Activated CD8-positive, alpha-beta memory T cell treated with anti-CD3 and anti-CD28 coated beads, Interleukin-2, amount 10 ng/mL, durations not matched to agents 7 days and 5 days (primary cell): ENCODE measurements around the gene IFNG-AS1. TPM values are rescaled to one million over a fixed set of nuclear protein-coding genes. Genes with fewer than 3 reads are reported as not detected.

Source experiments
- ATAC-seq: fragments of 150-1000 bp; cut with Tn5 transposase; one replicate; pipeline ENCODE4 v1.10.0; 2021; ENCODE audit warnings: moderate library complexity
- CTCF ChIA-PET: fragments of 350-600 bp; sonication (Branson Sonifier 250); formaldehyde crosslinking; loops from one replicate; lab custom pipeline; 2021; ENCODE audit warnings: antibody characterized with exemption; lab: Charles Lee
- DNase-seq: peaks from one replicate; pipeline ENCODE4 v3.0.0-alpha.2; 2020
- H3K27ac Mint-ChIP-seq: one replicate; pipeline ENCODE4 v1.8.0; 2021; ENCODE audit warnings: mild to moderate bottlenecking, mixed read lengths
- H3K27me3 Mint-ChIP-seq: one replicate; pipeline ENCODE4 v1.8.0; 2021; ENCODE audit warnings: mixed read lengths
- H3K36me3 Mint-ChIP-seq: one replicate; pipeline ENCODE4 v1.8.0; 2021; ENCODE audit warnings: mild to moderate bottlenecking, mixed read lengths
- H3K4me1 Mint-ChIP-seq: one replicate; pipeline ENCODE4 v1.8.0; 2021; ENCODE audit warnings: mixed read lengths
- H3K4me3 Mint-ChIP-seq: one replicate; pipeline ENCODE4 v1.8.0; 2021; ENCODE audit warnings: mild to moderate bottlenecking, moderate library complexity, mixed read lengths
- H3K9me3 Mint-ChIP-seq: one replicate; pipeline ENCODE4 v1.8.0; 2022; ENCODE audit warnings: low read depth, mixed read lengths
- total RNA-seq, 2 experiments: library from RNA; stranded (reverse); gene quantifications; one replicate each; pipeline ENCODE4 v1.2.3, GENCODE V29; 2021

Gene IFNG-AS1
- under 1 TPM in 1 of 2 experiments, not detected in 1; 0.38 TPM for total RNA-seq

- Mint-ChIP-seq H3K27ac (no peak within 1 kb of the TSS), H3K9me3 (no peaks in the 10 kb centered on the region), H3K4me3 (peak within 1 kb of the TSS; percentile 0), H3K4me1 (peaks cover 28% of the 10 kb centered on the region), H3K36me3 (peaks cover 4% of the 10 kb centered on the region), H3K27me3 (no peaks in the 10 kb centered on the region)
- ATAC-seq (no peak), DNase-seq (no peak)
- CTCF ChIA-PET, result interaction anchor here (0.8 to 1.8 kb wide), 4 partner anchors 12 to 51 kb away, joined by 3 to 4 read pairs (median 3); no protein-coding TSS in a partner anchor
These were observed at the start of gene IFNG-AS1 for GRCh38 chr12:67989184-67989920. IFNG-AS1 (plus strand) TSS chr12:67989447.

DNA sequence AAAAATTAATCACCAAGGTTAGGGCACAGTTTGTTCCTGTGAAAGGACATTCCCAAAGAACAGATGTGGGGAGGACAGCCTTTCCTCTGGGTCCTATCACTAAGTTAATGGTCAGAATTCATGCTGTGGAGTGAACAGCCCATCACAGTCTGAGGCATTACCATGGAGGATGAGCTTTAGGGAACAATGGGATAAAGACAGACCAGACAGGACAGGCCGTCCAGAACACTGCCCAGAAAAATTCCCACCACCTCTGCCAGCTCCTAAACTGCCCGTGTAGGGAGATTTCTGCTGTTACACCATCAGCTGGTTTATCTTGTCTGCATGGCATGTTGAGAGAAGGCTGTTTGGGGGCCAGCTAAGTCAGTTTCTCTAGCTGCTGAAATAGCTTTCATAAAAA, 49.6 kb upstream of the IFNG-AS1 start:
- H3K9me3 Mint-ChIP-seq, result no peaks in the 10 kb centered on the region
- ATAC-seq (no peak), DNase-seq (no peak)
- no peaks in the 10 kb centered on the region for H3K4me1 Mint-ChIP-seq
- peaks cover 10% of the 10 kb centered on the region for H3K27me3 Mint-ChIP-seq
- CTCF ChIA-PET, result interaction anchor here (2.1 kb wide), 1 partner anchor 584 kb away, joined by 7 read pairs; no protein-coding TSS in a partner anchor
- no peak overlapping the region for H3K4me3 Mint-ChIP-seq
- no peak overlapping the region for H3K27ac Mint-ChIP-seq
- H3K36me3 Mint-ChIP-seq, result no peaks in the 10 kb centered on the region

GRCh38 chr12:67940780-67941243, 48.4 kb upstream of the IFNG-AS1 start:
- H3K4me1 Mint-ChIP-seq, result no peaks in the 10 kb centered on the region
- DNase-seq, result no peak
- CTCF ChIA-PET, result interaction anchor here (1.0 to 2.9 kb wide), 4 partner anchors 291 to 780 kb away, joined by 3 to 17 read pairs (median 10); partner anchors contain the start of gene DYRK2

DNA sequence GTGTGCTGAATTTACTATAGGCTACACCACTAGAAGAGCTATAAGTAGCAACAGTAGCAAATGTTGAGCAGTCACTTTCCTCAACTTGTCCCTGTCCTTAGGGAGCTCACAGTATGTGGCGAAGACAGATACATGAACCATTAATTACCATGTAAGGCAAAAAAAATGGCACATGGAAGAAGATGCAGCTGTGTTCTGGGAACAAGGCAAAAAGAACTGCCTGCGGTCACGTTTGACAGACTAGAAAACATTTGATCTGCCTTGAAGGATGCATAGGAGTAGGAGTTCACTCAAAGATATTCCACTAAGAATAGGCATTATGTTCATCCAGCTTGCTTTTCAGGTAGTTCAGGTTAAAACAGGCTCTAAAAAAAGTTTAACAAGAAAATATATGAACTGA, 46.5 kb upstream of the IFNG-AS1 start:
- H3K4me3 Mint-ChIP-seq, result no peak overlapping the region
- no peaks in the 10 kb centered on the region for H3K4me1 Mint-ChIP-seq
- no peaks in the 10 kb centered on the region for H3K9me3 Mint-ChIP-seq
- CTCF ChIA-PET, result interaction anchor here (0.6 to 2.9 kb wide), 20 partner anchors 17 to 782 kb away, joined by 3 to 27 read pairs (median 4); partner anchors contain the start of genes CAND1 and DYRK2
- no peaks in the 10 kb centered on the region for H3K36me3 Mint-ChIP-seq
- H3K27me3 Mint-ChIP-seq, result peaks cover 14% of the 10 kb centered on the region
- ATAC-seq (no peak), DNase-seq (no peak)
- no peak overlapping the region for H3K27ac Mint-ChIP-seq

More at GRCh38 chr12:67940780-67941243, 48.4 kb upstream of the IFNG-AS1 start:
- Mint-ChIP-seq H3K27ac (no peak overlapping the region), H3K27me3 (peaks cover 10% of the 10 kb centered on the region), H3K36me3 (no peaks in the 10 kb centered on the region), H3K9me3 (no peaks in the 10 kb centered on the region), H3K4me3 (no peak overlapping the region)
- ATAC-seq, result no peak

- ATAC-seq (peak; percentile 79), DNase-seq (peak; percentile 68)
- Mint-ChIP-seq H3K27ac (no peak overlapping the region), H3K27me3 (peaks cover 14% of the 10 kb centered on the region), H3K9me3 (no peaks in the 10 kb centered on the region), H3K36me3 (no peaks in the 10 kb centered on the region), H3K4me1 (no peaks in the 10 kb centered on the region), H3K4me3 (no peak overlapping the region)
- CTCF ChIA-PET, result interaction anchor here (0.6 to 2.9 kb wide), 20 partner anchors 16 to 782 kb away, joined by 3 to 27 read pairs (median 4); partner anchors contain the start of genes CAND1 and DYRK2
These were observed 45.9 kb upstream of the IFNG-AS1 start for GRCh38 chr12:67943141-67943892.

- Mint-ChIP-seq H3K4me3 (no peak overlapping the region), H3K9me3 (no peaks in the 10 kb centered on the region), H3K4me1 (no peaks in the 10 kb centered on the region), H3K27ac (no peak overlapping the region), H3K36me3 (no peaks in the 10 kb centered on the region), H3K27me3 (peaks cover 14% of the 10 kb centered on the region)
- CTCF ChIA-PET, result interaction anchor here (1.3 to 2.1 kb wide), 2 partner anchors 19 to 590 kb away, joined by 3 to 17 read pairs; no protein-coding TSS in a partner anchor
- DNase-seq (no peak), ATAC-seq (no peak)
These were observed 45.2 kb upstream of the IFNG-AS1 start for GRCh38 chr12:67944093-67944492.

DNA sequence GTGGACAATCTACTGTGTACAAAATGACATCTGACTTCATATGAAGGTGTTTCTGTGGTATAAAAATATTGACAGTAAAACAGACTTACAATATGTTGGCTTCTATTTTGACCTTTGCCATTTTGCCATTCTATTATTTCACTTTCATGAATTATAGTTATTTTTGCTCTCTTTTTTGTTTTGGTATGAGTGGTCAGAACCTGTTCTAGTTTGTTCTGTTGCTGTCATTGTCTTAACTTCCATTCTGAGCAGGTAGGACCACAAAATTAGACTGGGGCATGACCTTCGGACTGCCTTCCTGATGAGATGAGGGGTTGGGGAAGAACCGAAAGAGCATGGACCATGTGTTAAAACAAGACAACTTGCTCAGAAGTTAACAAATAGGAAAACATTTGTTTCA, 36.5 kb upstream of the IFNG-AS1 start:
- Mint-ChIP-seq H3K4me1 (no peaks in the 10 kb centered on the region), H3K27ac (no peak overlapping the region), H3K4me3 (no peak overlapping the region), H3K9me3 (no peaks in the 10 kb centered on the region), H3K27me3 (no peaks in the 10 kb centered on the region), H3K36me3 (no peaks in the 10 kb centered on the region)
- DNase-seq, result no peak
- ATAC-seq, result no peak
- CTCF ChIA-PET, result no interaction called here

DNA sequence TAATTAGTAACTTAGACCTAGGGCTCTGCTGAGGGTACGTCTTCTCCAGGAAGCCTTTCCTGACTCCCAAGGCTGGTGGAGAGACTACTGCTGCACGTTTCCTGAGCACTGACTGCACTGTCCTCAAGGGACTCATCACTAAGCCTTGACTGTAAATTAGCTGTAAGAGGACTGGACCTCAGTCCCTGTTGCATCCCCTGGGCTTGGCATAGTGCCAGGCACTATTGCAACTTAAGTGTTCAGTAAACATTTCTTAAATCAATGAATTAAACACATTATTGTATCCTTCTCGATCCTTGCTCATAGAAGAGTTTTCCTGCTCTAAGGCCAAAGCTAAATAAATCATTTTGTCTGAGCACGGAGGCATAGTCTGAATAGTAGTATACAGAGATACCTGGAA, 31.9 kb upstream of the IFNG-AS1 start:
- H3K27ac Mint-ChIP-seq, result no peak overlapping the region
- ATAC-seq, result no peak

GRCh38 chr12:67958187-67958586, 31.1 kb upstream of the IFNG-AS1 start:
- ATAC-seq (no peak), DNase-seq (no peak)
- no peaks in the 10 kb centered on the region for H3K36me3 Mint-ChIP-seq
- H3K4me1 Mint-ChIP-seq, result no peaks in the 10 kb centered on the region
- H3K9me3 Mint-ChIP-seq, result no peaks in the 10 kb centered on the region
- H3K4me3 Mint-ChIP-seq, result no peak overlapping the region
- H3K27ac Mint-ChIP-seq, result no peak overlapping the region
- CTCF ChIA-PET, result no interaction called here
- H3K27me3 Mint-ChIP-seq, result no peaks in the 10 kb centered on the region

More for the DNA sequence above, 31.9 kb upstream of the IFNG-AS1 start:
- Mint-ChIP-seq H3K36me3 (no peaks in the 10 kb centered on the region), H3K4me1 (no peaks in the 10 kb centered on the region), H3K27me3 (no peaks in the 10 kb centered on the region), H3K9me3 (no peaks in the 10 kb centered on the region), H3K4me3 (no peak overlapping the region)
- CTCF ChIA-PET, result no interaction called here
- DNase-seq, result no peak

DNA sequence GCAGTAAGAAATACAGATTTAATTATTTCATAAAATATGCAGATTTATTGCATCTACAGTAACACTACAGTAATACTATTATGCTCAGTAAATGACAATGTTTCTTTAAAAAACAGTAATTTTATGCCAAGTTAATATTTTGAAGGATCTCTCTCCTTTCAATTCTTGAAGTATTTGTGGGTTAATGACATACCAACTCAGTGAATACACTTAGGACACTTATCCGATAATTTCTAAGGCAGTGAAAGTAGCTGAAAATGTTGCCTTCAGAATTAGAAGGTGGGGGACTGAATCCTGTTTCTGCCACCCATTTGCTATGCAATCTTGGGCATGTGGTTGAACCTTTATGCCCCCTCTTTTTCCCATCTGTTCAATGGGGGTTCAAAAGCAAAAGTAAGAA, 24.8 kb upstream of the IFNG-AS1 start:
- H3K36me3 Mint-ChIP-seq, result no peaks in the 10 kb centered on the region
- no peak overlapping the region for H3K27ac Mint-ChIP-seq
- CTCF ChIA-PET, result no interaction called here
- H3K4me3 Mint-ChIP-seq, result no peak overlapping the region
- no peak for ATAC-seq
- peaks cover 2% of the 10 kb centered on the region for H3K27me3 Mint-ChIP-seq
- DNase-seq, result no peak
- no peaks in the 10 kb centered on the region for H3K9me3 Mint-ChIP-seq
- H3K4me1 Mint-ChIP-seq, result no peaks in the 10 kb centered on the region

DNA sequence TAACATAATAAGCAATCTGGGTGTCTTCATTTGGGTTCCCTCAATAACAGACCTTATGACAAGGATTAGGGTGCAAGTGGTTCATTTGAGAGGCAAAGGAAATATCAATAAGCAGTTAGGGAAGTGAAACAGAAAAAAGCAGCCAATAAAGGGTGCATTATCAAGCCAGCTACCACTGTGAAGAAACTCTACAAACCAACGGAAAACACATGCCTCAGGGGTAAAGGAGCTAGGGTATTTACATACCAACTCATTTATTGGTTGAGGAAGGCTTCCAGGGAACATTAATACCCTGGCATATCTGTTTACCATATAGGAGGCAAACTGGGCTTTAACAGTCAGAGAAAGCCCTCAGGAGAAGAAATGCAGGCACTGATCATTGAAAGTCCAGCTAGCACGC, 22.7 kb upstream of the IFNG-AS1 start:
- no peaks in the 10 kb centered on the region for H3K36me3 Mint-ChIP-seq
- no peaks in the 10 kb centered on the region for H3K4me1 Mint-ChIP-seq
- DNase-seq (no peak), ATAC-seq (no peak)
- H3K27me3 Mint-ChIP-seq, result peaks cover 2% of the 10 kb centered on the region
- H3K27ac Mint-ChIP-seq, result no peak overlapping the region
- no peaks in the 10 kb centered on the region for H3K9me3 Mint-ChIP-seq
- CTCF ChIA-PET, result no interaction called here
- no peak overlapping the region for H3K4me3 Mint-ChIP-seq

GRCh38 chr12:67968321-67968720, 20.9 kb upstream of the IFNG-AS1 start:
- H3K9me3 Mint-ChIP-seq, result no peaks in the 10 kb centered on the region
- H3K4me3 Mint-ChIP-seq, result no peak overlapping the region
- no peak for ATAC-seq
- peaks cover 5% of the 10 kb centered on the region for H3K27me3 Mint-ChIP-seq
- no peaks in the 10 kb centered on the region for H3K36me3 Mint-ChIP-seq
- CTCF ChIA-PET, result no interaction called here
- H3K4me1 Mint-ChIP-seq, result no peaks in the 10 kb centered on the region
- H3K27ac Mint-ChIP-seq, result no peak overlapping the region
- no peak for DNase-seq

DNA sequence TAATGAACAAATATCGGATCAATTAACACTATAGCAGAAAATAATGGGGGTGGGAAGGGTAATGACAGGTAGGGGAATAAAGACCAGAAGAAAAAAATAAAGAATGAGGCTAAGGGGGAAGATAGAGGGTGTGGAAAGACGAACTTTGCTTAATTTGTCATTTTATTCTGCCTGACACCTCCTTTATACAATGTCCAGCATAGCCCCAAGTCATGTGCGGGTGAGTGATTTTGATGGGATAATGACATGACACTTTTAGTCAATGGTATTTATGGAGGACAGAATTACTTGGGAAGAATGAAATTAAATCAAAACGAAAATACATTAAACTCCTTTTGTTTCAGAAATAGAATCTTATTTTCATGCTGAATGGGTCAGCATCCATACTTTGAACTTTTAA, 20.5 kb upstream of the IFNG-AS1 start:
- CTCF ChIA-PET, result no interaction called here
- H3K27ac Mint-ChIP-seq, result no peak overlapping the region
- H3K27me3 Mint-ChIP-seq, result peaks cover 5% of the 10 kb centered on the region
- no peaks in the 10 kb centered on the region for H3K9me3 Mint-ChIP-seq
- DNase-seq, result no peak
- ATAC-seq, result no peak
- no peaks in the 10 kb centered on the region for H3K36me3 Mint-ChIP-seq
- H3K4me3 Mint-ChIP-seq, result no peak overlapping the region
- no peaks in the 10 kb centered on the region for H3K4me1 Mint-ChIP-seq
